OCI-LY1 (cell line): ENCODE data around the gene TCHP.

Source experiments
- CTCF ChIP-seq: fragments of 200-600 bp; sonication (generic), shearing (Covaris generic); IDR thresholded peaks from 2 replicates; pipeline ENCODE4 v1.5.1; 2017; ENCODE audit warnings: mild to moderate bottlenecking, antibody characterized with exemption, low read length, moderate library complexity, mixed read lengths
- EZH2 ChIP-seq: fragments of 200-600 bp; sonication (generic), shearing (Covaris generic); IDR thresholded peaks from 2 replicates; pipeline ENCODE4 v1.8.0; 2017; ENCODE audit warnings: borderline replicate concordance, mixed run types, mild to moderate bottlenecking, antibody characterized with exemption, low read length, moderate library complexity, mixed read lengths

GRCh38 chr12:109923481-109924245 is 23.6 kb downstream of the TCHP start:
- TF ChIP-seq CTCF (no peak), EZH2 (no peak)
